ENCODE measurements around the gene MAD1L1.

DNA sequence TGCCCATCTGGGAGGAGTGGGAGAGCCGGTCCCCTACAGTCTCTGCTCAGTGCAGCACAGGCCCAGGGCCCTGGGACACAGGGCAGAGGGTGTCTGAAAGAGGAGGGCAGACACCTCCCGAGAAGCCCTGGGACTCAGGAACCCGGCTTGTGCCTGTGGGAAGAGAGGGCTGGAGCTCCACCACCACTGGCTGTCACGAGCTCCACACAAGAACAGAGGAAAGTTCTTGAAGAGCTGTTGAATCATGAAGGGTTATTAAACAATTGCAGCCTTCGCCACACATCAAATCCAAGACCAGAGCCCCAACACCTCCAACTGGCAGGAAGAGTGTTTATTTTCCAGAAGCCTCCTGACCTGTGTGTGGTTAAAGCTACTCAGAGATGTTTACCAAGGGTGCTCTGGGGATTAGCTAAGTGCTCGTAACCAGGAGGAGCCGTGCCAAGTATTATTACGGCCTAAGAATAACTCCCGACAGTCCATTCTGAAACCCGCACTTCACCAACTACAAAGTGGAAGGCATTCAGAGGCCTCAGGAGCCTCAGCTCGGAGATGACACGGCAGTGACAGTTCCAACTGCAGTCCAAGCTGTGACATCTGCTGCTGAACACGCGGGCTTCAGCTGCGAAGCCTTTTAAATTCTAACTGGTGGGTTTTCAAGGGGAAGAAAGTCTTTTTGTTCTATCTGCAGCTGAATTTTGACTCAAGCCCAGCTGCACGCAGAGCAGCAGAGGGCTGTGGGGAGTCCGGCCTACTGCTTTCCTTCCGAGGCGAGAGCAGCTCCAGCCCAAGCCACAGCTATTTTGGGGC, 75.1 kb downstream of the MAD1L1 start:
- TF ChIP-seq, protein P1, sequence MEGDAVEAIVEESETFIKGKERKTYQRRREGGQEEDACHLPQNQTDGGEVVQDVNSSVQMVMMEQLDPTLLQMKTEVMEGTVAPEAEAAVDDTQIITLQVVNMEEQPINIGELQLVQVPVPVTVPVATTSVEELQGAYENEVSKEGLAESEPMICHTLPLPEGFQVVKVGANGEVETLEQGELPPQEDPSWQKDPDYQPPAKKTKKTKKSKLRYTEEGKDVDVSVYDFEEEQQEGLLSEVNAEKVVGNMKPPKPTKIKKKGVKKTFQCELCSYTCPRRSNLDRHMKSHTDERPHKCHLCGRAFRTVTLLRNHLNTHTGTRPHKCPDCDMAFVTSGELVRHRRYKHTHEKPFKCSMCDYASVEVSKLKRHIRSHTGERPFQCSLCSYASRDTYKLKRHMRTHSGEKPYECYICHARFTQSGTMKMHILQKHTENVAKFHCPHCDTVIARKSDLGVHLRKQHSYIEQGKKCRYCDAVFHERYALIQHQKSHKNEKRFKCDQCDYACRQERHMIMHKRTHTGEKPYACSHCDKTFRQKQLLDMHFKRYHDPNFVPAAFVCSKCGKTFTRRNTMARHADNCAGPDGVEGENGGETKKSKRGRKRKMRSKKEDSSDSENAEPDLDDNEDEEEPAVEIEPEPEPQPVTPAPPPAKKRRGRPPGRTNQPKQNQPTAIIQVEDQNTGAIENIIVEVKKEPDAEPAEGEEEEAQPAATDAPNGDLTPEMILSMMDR (IDR thresholded peaks at IDR 0.05) = no peak
- TF ChIP-seq POLR2A (IDR thresholded peaks at IDR 0.05) = no peak
